ENCODE measurements around the gene SORCS1. TPM values are rescaled to one million over a fixed set of nuclear protein-coding genes. Genes with fewer than 3 reads are reported as not detected.

The SORCS1 gene
- total RNA-seq, 1 donor from 2014 or later: not detected

DNA sequence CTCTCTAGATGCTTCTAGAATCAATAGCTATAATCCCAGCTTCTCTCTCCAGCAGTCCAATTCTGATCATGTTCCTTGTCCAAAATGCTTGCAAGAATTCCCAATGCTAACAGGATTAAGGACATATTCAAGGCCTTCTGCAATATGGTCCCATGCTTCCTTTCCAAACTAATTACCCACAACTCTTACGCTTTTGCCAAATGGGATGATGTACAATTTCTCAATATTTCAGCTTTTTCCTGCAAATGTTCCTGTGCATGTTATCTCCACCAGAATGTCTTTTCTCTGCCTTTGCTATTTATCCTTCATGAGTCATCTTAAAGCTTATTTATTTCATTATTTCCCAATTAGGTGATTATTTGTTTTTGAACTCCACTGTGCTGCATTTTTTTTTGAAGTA lies 556.4 kb downstream of the SORCS1 start:
- Histone ChIP-seq H3K27me3 (ENCODE audit: control insufficient read depth, insufficient read depth, low read length) (no peaks in the 10 kb centered on the region), H3K4me3 (ENCODE audit: low read depth, low read length) (no peak overlapping the region), H3K36me3 (ENCODE audit: control insufficient read depth, insufficient read depth, low read length) (no peaks in the 10 kb centered on the region)
- TF ChIP-seq, protein P1, sequence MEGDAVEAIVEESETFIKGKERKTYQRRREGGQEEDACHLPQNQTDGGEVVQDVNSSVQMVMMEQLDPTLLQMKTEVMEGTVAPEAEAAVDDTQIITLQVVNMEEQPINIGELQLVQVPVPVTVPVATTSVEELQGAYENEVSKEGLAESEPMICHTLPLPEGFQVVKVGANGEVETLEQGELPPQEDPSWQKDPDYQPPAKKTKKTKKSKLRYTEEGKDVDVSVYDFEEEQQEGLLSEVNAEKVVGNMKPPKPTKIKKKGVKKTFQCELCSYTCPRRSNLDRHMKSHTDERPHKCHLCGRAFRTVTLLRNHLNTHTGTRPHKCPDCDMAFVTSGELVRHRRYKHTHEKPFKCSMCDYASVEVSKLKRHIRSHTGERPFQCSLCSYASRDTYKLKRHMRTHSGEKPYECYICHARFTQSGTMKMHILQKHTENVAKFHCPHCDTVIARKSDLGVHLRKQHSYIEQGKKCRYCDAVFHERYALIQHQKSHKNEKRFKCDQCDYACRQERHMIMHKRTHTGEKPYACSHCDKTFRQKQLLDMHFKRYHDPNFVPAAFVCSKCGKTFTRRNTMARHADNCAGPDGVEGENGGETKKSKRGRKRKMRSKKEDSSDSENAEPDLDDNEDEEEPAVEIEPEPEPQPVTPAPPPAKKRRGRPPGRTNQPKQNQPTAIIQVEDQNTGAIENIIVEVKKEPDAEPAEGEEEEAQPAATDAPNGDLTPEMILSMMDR (IDR thresholded peaks at IDR 0.05; ENCODE audit: insufficient read depth, low read length, severe bottlenecking): no peak
- FAIRE-seq (no peak), DNase-seq (ENCODE audit: low read depth) (no peak)

DNA sequence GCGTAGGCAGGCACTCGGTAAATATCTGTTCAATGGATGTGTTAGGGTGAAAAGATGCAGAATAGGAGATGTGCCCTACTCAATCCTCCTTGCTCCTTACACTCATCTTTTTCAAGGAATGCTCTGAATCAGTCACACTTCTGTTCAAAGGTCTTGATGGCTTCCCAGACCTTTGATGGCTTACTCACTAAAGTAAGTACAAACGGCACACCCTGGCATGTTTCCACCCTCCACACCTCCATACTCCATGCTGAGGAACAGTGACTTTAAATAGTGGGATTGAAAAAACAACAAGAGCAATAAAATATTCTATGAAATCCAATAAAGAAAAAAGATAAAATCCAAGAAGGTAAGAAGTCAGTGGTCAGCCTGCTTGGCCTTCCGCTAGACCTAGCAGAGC lies 569.2 kb downstream of the SORCS1 start:
- DNase-seq (ENCODE audit: low read depth): no peak
- no peak for FAIRE-seq
- Histone ChIP-seq H3K27me3 (ENCODE audit: control insufficient read depth, insufficient read depth, low read length) (no peaks in the 10 kb centered on the region), H3K4me3 (ENCODE audit: low read depth, low read length) (no peak overlapping the region), H3K36me3 (ENCODE audit: control insufficient read depth, insufficient read depth, low read length) (no peaks in the 10 kb centered on the region)
- TF ChIP-seq, protein P1 (IDR thresholded peaks at IDR 0.05; ENCODE audit: insufficient read depth, low read length, severe bottlenecking): no peak

DNA sequence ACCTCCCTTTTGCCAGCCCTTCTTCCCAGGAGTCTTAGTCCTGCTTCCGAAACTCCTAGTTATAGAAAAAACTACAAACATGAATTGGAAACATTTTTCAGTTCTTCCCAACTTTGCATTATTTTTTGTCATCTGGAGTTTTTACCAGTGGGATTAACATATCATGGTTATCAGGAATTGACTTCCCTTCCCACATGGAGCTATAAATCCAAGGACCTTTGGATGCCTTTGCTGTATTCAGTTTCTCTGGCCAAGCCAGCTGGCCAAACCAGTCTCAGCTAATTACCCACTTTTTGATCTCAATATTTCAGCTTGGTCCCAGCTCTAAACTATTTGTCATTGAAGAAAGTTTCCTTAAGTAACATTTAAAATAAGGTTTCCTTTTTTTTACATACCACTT lies 570.6 kb downstream of the SORCS1 start:
- no peaks in the 10 kb centered on the region for H3K36me3 ChIP-seq (ENCODE audit: control insufficient read depth, insufficient read depth, low read length)
- FAIRE-seq (no peak), DNase-seq (ENCODE audit: low read depth) (no peak)
- no peaks in the 10 kb centered on the region for H3K27me3 ChIP-seq (ENCODE audit: control insufficient read depth, insufficient read depth, low read length)
- TF ChIP-seq, protein P1 (IDR thresholded peaks at IDR 0.05; ENCODE audit: insufficient read depth, low read length, severe bottlenecking): no peak
- no peak overlapping the region for H3K4me3 ChIP-seq (ENCODE audit: low read depth, low read length)

DNA sequence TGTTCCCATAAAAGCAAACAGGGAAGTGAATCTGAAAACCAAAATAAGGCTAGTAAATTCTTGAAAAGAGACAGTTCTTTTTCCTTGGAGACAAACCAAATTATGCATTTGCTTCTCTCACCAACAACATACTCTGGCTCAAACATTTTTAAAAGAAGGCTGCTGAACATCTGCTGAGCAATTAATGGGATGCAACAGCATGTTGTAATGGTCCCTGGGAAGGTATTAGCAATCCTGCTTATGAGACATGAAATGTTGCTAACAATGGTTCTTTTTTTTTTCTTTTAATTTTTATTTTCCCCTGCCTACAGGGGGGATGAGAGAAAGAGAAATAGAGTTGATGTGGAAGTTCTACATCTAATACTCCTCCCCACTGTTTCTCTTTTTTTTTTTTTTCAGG lies 572.1 kb downstream of the SORCS1 start:
- DNase-seq (ENCODE audit: low read depth) (no peak), FAIRE-seq (no peak)
- TF ChIP-seq, protein P1 (IDR thresholded peaks at IDR 0.05; ENCODE audit: insufficient read depth, low read length, severe bottlenecking): no peak
- Histone ChIP-seq H3K27me3 (ENCODE audit: control insufficient read depth, insufficient read depth, low read length) (no peaks in the 10 kb centered on the region), H3K4me3 (ENCODE audit: low read depth, low read length) (no peak overlapping the region), H3K36me3 (ENCODE audit: control insufficient read depth, insufficient read depth, low read length) (no peaks in the 10 kb centered on the region)

DNA sequence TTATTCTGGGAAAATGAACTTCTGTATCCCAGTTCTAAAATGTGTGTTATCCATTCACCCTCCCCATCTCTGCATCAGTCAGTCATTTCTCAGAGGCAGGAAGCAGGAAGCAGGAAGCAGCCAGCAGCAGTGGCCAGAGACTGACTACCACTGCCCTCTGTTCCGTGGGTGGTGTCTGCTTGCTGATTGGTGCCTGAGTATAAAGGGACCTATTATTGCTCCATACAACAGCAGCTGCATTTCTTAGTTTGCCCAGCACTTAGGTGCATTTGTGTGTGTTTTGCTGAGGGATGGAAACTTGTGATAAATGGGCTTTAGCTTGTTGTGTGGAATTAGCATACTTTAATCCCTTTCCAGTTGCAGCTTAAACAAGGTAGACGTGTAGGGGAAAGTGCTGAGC lies 582.2 kb downstream of the SORCS1 start:
- Histone ChIP-seq H3K4me3 (ENCODE audit: low read depth, low read length) (no peak overlapping the region), H3K27me3 (ENCODE audit: control insufficient read depth, insufficient read depth, low read length) (no peaks in the 10 kb centered on the region), H3K36me3 (ENCODE audit: control insufficient read depth, insufficient read depth, low read length) (no peaks in the 10 kb centered on the region)
- peak; percentile 7 for FAIRE-seq
- peak; percentile 31 for DNase-seq (ENCODE audit: low read depth)
- TF ChIP-seq, protein P1 (IDR thresholded peaks at IDR 0.05; ENCODE audit: insufficient read depth, low read length, severe bottlenecking): no peak

DNA sequence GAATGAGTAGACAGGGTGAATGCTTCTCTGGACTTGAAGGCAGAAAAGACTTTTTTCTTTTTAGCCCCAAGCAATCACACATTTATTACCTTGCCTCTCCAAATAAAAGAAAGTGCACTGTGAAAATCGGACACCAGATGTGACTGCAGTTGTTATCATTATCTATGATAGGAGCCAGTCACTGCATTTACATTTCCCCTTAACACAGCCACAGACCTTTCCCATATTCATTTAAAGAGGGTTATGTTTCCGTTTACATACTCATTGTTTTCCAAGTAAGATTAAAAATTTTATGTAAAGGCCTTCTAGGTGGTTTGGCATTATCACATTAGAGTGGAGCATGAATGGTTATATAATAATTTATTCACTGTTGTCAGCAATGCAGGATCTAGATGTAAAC lies 586.8 kb downstream of the SORCS1 start:
- Histone ChIP-seq H3K36me3 (ENCODE audit: control insufficient read depth, insufficient read depth, low read length) (no peaks in the 10 kb centered on the region), H3K27me3 (ENCODE audit: control insufficient read depth, insufficient read depth, low read length) (no peaks in the 10 kb centered on the region), H3K4me3 (ENCODE audit: low read depth, low read length) (no peak overlapping the region)
- TF ChIP-seq, protein P1 (IDR thresholded peaks at IDR 0.05; ENCODE audit: insufficient read depth, low read length, severe bottlenecking): no peak
- FAIRE-seq (no peak), DNase-seq (ENCODE audit: low read depth) (no peak)
